Measurements from ENCODE around the gene MRPS33. TPM values are rescaled to one million over a fixed set of nuclear protein-coding genes. Genes with fewer than 3 reads are reported as not detected.

The MRPS33 gene
- total RNA-seq (26.2 TPM), polyA plus RNA-seq (10 to 100 TPM; 85.6 to 97.4 (median 96.3) TPM)

- H3K36me3 Mint-ChIP-seq = peaks cover 6% of the 10 kb centered on the region
- DNase-seq (peak; percentile 90 to 98 (median 96)), ATAC-seq (ENCODE audit: low read depth in 2 of 2) (peak; percentile 99)
- H3K27me3 Mint-ChIP-seq = peaks cover 23% of the 10 kb centered on the region
- peak within 1 kb of the TSS; percentile 98 for H3K27ac ChIP-seq (ENCODE audit: insufficient read depth, low read length, poor library complexity, severe bottlenecking)
- H3K36me3 ChIP-seq (ENCODE audit: control insufficient read depth, insufficient read depth, low read length) = peaks cover 7% of the 10 kb centered on the region
- peak within 1 kb of the TSS; percentile 87 to 98 (median 96) for H3K4me3 Mint-ChIP-seq
- H3K9me3 ChIP-seq (ENCODE audit: control insufficient read depth in 2 of 2, low read length in 2 of 2) = peaks cover 3 to 6% of the 10 kb centered on the region in 2 experiments
- peaks cover 4 to 44% (median 31%) of the 10 kb centered on the region in 4 donors for H3K4me1 Mint-ChIP-seq
- peak within 1 kb of the TSS; percentile 93 for H3K4me3 ChIP-seq (ENCODE audit: low read depth, low read length)
- peaks cover 19% of the 10 kb centered on the region for H3K27me3 ChIP-seq (ENCODE audit: control insufficient read depth, insufficient read depth, low read length)
- H3K4me1 ChIP-seq (ENCODE audit: control insufficient read depth, insufficient read depth, low read length, poor library complexity, severe bottlenecking) = peaks cover 18% of the 10 kb centered on the region
- H3K27ac Mint-ChIP-seq = peak within 1 kb of the TSS; percentile 100
- H3K9me3 Mint-ChIP-seq = peaks cover 0 to 6% (median 2%) of the 10 kb centered on the region in 7 donors
Measured at GRCh38 chr7:141014524-141015395, at the start of gene MRPS33. TSS of gene MRPS33 (minus strand) at chr7:141014952. CDS start at chr7:141010633, 4,319 bp downstream.

- no peak overlapping the region for H3K27ac Mint-ChIP-seq
- Histone ChIP-seq H3K27me3 (ENCODE audit: control insufficient read depth, insufficient read depth, low read length) (peaks cover 9% of the 10 kb centered on the region), H3K4me3 (ENCODE audit: low read depth, low read length) (no peak overlapping the region), H3K9me3 (ENCODE audit: control insufficient read depth in 2 of 2, low read length in 2 of 2) (peaks cover 0 to 2% of the 10 kb centered on the region in 2 experiments), H3K27ac (ENCODE audit: insufficient read depth, low read length, poor library complexity, severe bottlenecking) (no peak overlapping the region), H3K4me1 (ENCODE audit: control insufficient read depth, insufficient read depth, low read length, poor library complexity, severe bottlenecking) (peaks cover 3% of the 10 kb centered on the region), H3K36me3 (ENCODE audit: control insufficient read depth, insufficient read depth, low read length) (no peaks in the 10 kb centered on the region)
- peaks cover 0 to 3% (median under 1%) of the 10 kb centered on the region in 7 donors for H3K9me3 Mint-ChIP-seq
- H3K4me3 Mint-ChIP-seq = no peak overlapping the region
- peaks cover 0 to 13% (median 9%) of the 10 kb centered on the region in 4 donors for H3K4me1 Mint-ChIP-seq
- peaks cover 10% of the 10 kb centered on the region for H3K27me3 Mint-ChIP-seq
- H3K36me3 Mint-ChIP-seq = no peaks in the 10 kb centered on the region
- no peak for ATAC-seq (ENCODE audit: low read depth in 2 of 2)
- DNase-seq = no peak
Measured at GRCh38 chr7:141057788-141058187, 43.0 kb upstream of the MRPS33 start.

GRCh38 chr7:141055146-141055545 is 40.4 kb upstream of the MRPS33 start:
- peaks cover 0 to 14% (median 10%) of the 10 kb centered on the region in 4 donors for H3K4me1 Mint-ChIP-seq
- Histone ChIP-seq H3K4me1 (ENCODE audit: control insufficient read depth, insufficient read depth, low read length, poor library complexity, severe bottlenecking) (peaks cover 4% of the 10 kb centered on the region), H3K27ac (ENCODE audit: insufficient read depth, low read length, poor library complexity, severe bottlenecking) (no peak overlapping the region), H3K9me3 (ENCODE audit: control insufficient read depth in 2 of 2, low read length in 2 of 2) (peaks cover 0 to 2% of the 10 kb centered on the region in 2 experiments), H3K4me3 (ENCODE audit: low read depth, low read length) (no peak overlapping the region), H3K36me3 (ENCODE audit: control insufficient read depth, insufficient read depth, low read length) (no peaks in the 10 kb centered on the region), H3K27me3 (ENCODE audit: control insufficient read depth, insufficient read depth, low read length) (peaks cover 12% of the 10 kb centered on the region)
- no peaks in the 10 kb centered on the region for H3K36me3 Mint-ChIP-seq
- peaks cover 6% of the 10 kb centered on the region for H3K27me3 Mint-ChIP-seq
- ATAC-seq (ENCODE audit: low read depth in 2 of 2) = no peak
- H3K9me3 Mint-ChIP-seq = peaks cover 0 to 3% (median 0%) of the 10 kb centered on the region in 7 donors
- no peak for DNase-seq
- no peak overlapping the region for H3K4me3 Mint-ChIP-seq
- no peak overlapping the region for H3K27ac Mint-ChIP-seq

GRCh38 chr7:141053626-141054025 is 38.9 kb upstream of the MRPS33 start:
- DNase-seq (peak in 1 of 3 donors; percentile 79), ATAC-seq (ENCODE audit: low read depth in 2 of 2) (peak; percentile 83 to 85)
- Mint-ChIP-seq H3K4me1 (peaks cover 0 to 14% (median 10%) of the 10 kb centered on the region in 4 donors), H3K27ac (peak overlapping the region in 2 of 3 donors; percentile 72 to 86), H3K27me3 (peaks cover 6% of the 10 kb centered on the region), H3K9me3 (peaks cover 0 to 6% (median 0%) of the 10 kb centered on the region in 7 donors), H3K4me3 (peak overlapping the region in 2 of 4 donors; percentile 2 to 3), H3K36me3 (no peaks in the 10 kb centered on the region)
- peaks cover 0 to 2% of the 10 kb centered on the region in 2 experiments for H3K9me3 ChIP-seq (ENCODE audit: control insufficient read depth in 2 of 2, low read length in 2 of 2)
- H3K27ac ChIP-seq (ENCODE audit: insufficient read depth, low read length, poor library complexity, severe bottlenecking) = no peak overlapping the region
- no peaks in the 10 kb centered on the region for H3K36me3 ChIP-seq (ENCODE audit: control insufficient read depth, insufficient read depth, low read length)
- H3K27me3 ChIP-seq (ENCODE audit: control insufficient read depth, insufficient read depth, low read length) = peaks cover 12% of the 10 kb centered on the region
- no peak overlapping the region for H3K4me3 ChIP-seq (ENCODE audit: low read depth, low read length)
- H3K4me1 ChIP-seq (ENCODE audit: control insufficient read depth, insufficient read depth, low read length, poor library complexity, severe bottlenecking) = peaks cover 4% of the 10 kb centered on the region

- no peaks in the 10 kb centered on the region for H3K4me1 Mint-ChIP-seq
Measured at GRCh38 chr7:141045842-141046620, 31.3 kb upstream of the MRPS33 start.

GRCh38 chr7:141045126-141045841 is 30.5 kb upstream of the MRPS33 start:
- H3K27me3 Mint-ChIP-seq = peaks cover 30% of the 10 kb centered on the region
- peaks cover 0 to 3% (median 0%) of the 10 kb centered on the region in 7 donors for H3K9me3 Mint-ChIP-seq
- no peaks in the 10 kb centered on the region for H3K36me3 Mint-ChIP-seq

More at GRCh38 chr7:141045842-141046620, 31.3 kb upstream of the MRPS33 start:
- H3K9me3 Mint-ChIP-seq = peaks cover 0 to 3% (median 0%) of the 10 kb centered on the region in 7 donors
- no peak overlapping the region for H3K4me3 Mint-ChIP-seq
- peaks cover 28% of the 10 kb centered on the region for H3K27me3 Mint-ChIP-seq
- H3K36me3 Mint-ChIP-seq = no peaks in the 10 kb centered on the region
- ATAC-seq (ENCODE audit: low read depth in 2 of 2) (no peak), DNase-seq (no peak)
- no peaks in the 10 kb centered on the region for H3K36me3 ChIP-seq (ENCODE audit: control insufficient read depth, insufficient read depth, low read length)
- no peaks in the 10 kb centered on the region for H3K4me1 ChIP-seq (ENCODE audit: control insufficient read depth, insufficient read depth, low read length, poor library complexity, severe bottlenecking)
- H3K27ac Mint-ChIP-seq = no peak overlapping the region
- peaks cover 3% of the 10 kb centered on the region for H3K27me3 ChIP-seq (ENCODE audit: control insufficient read depth, insufficient read depth, low read length)
- no peak overlapping the region for H3K27ac ChIP-seq (ENCODE audit: insufficient read depth, low read length, poor library complexity, severe bottlenecking)
- H3K9me3 ChIP-seq (ENCODE audit: control insufficient read depth in 2 of 2, low read length in 2 of 2) = no peaks in the 10 kb centered on the region
- no peak overlapping the region for H3K4me3 ChIP-seq (ENCODE audit: low read depth, low read length)

GRCh38 chr7:141043616-141044015 is 28.9 kb upstream of the MRPS33 start:
- Mint-ChIP-seq H3K36me3 (no peaks in the 10 kb centered on the region), H3K27ac (no peak overlapping the region), H3K4me3 (no peak overlapping the region), H3K4me1 (no peaks in the 10 kb centered on the region), H3K27me3 (peaks cover 35% of the 10 kb centered on the region), H3K9me3 (peaks cover 0 to 3% (median 0%) of the 10 kb centered on the region in 7 donors)
- Histone ChIP-seq H3K9me3 (ENCODE audit: control insufficient read depth in 2 of 2, low read length in 2 of 2) (no peaks in the 10 kb centered on the region), H3K4me3 (ENCODE audit: low read depth, low read length) (no peak overlapping the region), H3K27me3 (ENCODE audit: control insufficient read depth, insufficient read depth, low read length) (peaks cover 3% of the 10 kb centered on the region), H3K27ac (ENCODE audit: insufficient read depth, low read length, poor library complexity, severe bottlenecking) (no peak overlapping the region), H3K4me1 (ENCODE audit: control insufficient read depth, insufficient read depth, low read length, poor library complexity, severe bottlenecking) (no peaks in the 10 kb centered on the region), H3K36me3 (ENCODE audit: control insufficient read depth, insufficient read depth, low read length) (no peaks in the 10 kb centered on the region)
- ATAC-seq (ENCODE audit: low read depth in 2 of 2) (no peak), DNase-seq (no peak)

More at GRCh38 chr7:141045126-141045841, 30.5 kb upstream of the MRPS33 start:
- DNase-seq (no peak), ATAC-seq (ENCODE audit: low read depth in 2 of 2) (no peak)
- Histone ChIP-seq H3K4me1 (ENCODE audit: control insufficient read depth, insufficient read depth, low read length, poor library complexity, severe bottlenecking) (no peaks in the 10 kb centered on the region), H3K27me3 (ENCODE audit: control insufficient read depth, insufficient read depth, low read length) (peaks cover 1% of the 10 kb centered on the region), H3K9me3 (ENCODE audit: control insufficient read depth in 2 of 2, low read length in 2 of 2) (no peaks in the 10 kb centered on the region), H3K27ac (ENCODE audit: insufficient read depth, low read length, poor library complexity, severe bottlenecking) (no peak overlapping the region), H3K4me3 (ENCODE audit: low read depth, low read length) (no peak overlapping the region), H3K36me3 (ENCODE audit: control insufficient read depth, insufficient read depth, low read length) (no peaks in the 10 kb centered on the region)
- H3K4me3 Mint-ChIP-seq = no peak overlapping the region
- H3K4me1 Mint-ChIP-seq = no peaks in the 10 kb centered on the region
- no peak overlapping the region for H3K27ac Mint-ChIP-seq

Data from CD4-positive, CD25-positive, alpha-beta regulatory T cell (primary cell).